CD4-positive, alpha-beta memory T cell (primary cell): ENCODE results near the gene ATG10. TPM values are rescaled to one million over a fixed set of nuclear protein-coding genes. Genes with fewer than 3 reads are reported as not detected.
"Not testable (repeated sequence)": the region's sequence is repeated elsewhere in the genome, so short reads cannot be mapped to it uniquely, and the experiment has no call there.

Experiments used
- CTCF ChIA-PET: fragments of 350-600 bp; sonication (Branson Sonifier 250); formaldehyde crosslinking; loops from one replicate; lab custom pipeline; 2021; ENCODE audit warnings: inconsistent platforms; ENCODE audit not compliant: partially characterized antibody; lab: Charles Lee
- POLR2A ChIA-PET: fragments of 350-600 bp; sonication (Branson Sonifier 250); formaldehyde crosslinking; loops from one replicate; lab custom pipeline; 2021; ENCODE audit not compliant: partially characterized antibody; lab: Charles Lee
- DNase-seq, 5 donors: peaks; one replicate each; pipeline versions ENCODE4 v3.0.0 to v3.0.0-alpha.2; 2020 to 2022; ENCODE audit warnings: mixed read lengths in 1 of 5
- H3K27ac ChIP-seq: one replicate; pipeline ENCODE4 v1.7.0; 2013; ENCODE audit warnings: low read depth, low read length
- H3K27me3 ChIP-seq: 2 replicates; pipeline ENCODE4 v1.7.0; 2013; ENCODE audit warnings: mild to moderate bottlenecking, low read length, moderate library complexity; ENCODE audit not compliant: insufficient read depth
- H3K36me3 ChIP-seq: 2 replicates; pipeline ENCODE4 v1.7.0; 2013; ENCODE audit warnings: mild to moderate bottlenecking, low read length, moderate library complexity; ENCODE audit not compliant: insufficient read depth
- H3K4me1 ChIP-seq: 2 replicates; pipeline ENCODE4 v1.7.0; 2013; ENCODE audit warnings: mild to moderate bottlenecking, low read length, moderate library complexity; ENCODE audit not compliant: insufficient read depth
- H3K4me3 ChIP-seq, 2 donors: one replicate each; pipeline ENCODE4 v1.7.0; 2013; ENCODE audit warnings: low read length in 2 of 2, mild to moderate bottlenecking in 1 of 2
- H3K9me3 ChIP-seq, 2 donors: one replicate each; pipeline ENCODE4 v1.7.0; 2013; ENCODE audit warnings: low read length in 2 of 2, control low read depth in 1 of 2; ENCODE audit not compliant: control insufficient read depth in 1 of 2
- H3K27ac Mint-ChIP-seq, 7 donors: one replicate each; pipeline ENCODE4 v1.8.0; 2020 to 2021; ENCODE audit warnings: mixed read lengths in 7 of 7, mild to moderate bottlenecking in 6 of 7, inconsistent platforms in 3 of 7, moderate library complexity in 3 of 7
- H3K27me3 Mint-ChIP-seq, 2 donors: one replicate each; pipeline ENCODE4 v1.8.0; 2020 to 2021; ENCODE audit warnings: mixed read lengths in 2 of 2
- H3K36me3 Mint-ChIP-seq, 2 donors: one replicate each; pipeline ENCODE4 v1.8.0; 2020 to 2021; ENCODE audit warnings: mixed read lengths in 2 of 2, inconsistent platforms in 1 of 2, mild to moderate bottlenecking in 1 of 2
- H3K4me1 Mint-ChIP-seq, 4 donors: one replicate each; pipeline ENCODE4 v1.8.0; 2020 to 2021; ENCODE audit warnings: mixed read lengths in 4 of 4, mild to moderate bottlenecking in 1 of 4
- H3K4me3 Mint-ChIP-seq, 8 donors: one replicate each; pipeline ENCODE4 v1.8.0; 2020 to 2021; ENCODE audit warnings: mixed read lengths in 8 of 8, mild to moderate bottlenecking in 7 of 8, moderate library complexity in 6 of 8, inconsistent platforms in 3 of 8
- H3K9me3 Mint-ChIP-seq, 8 donors: one replicate each; pipeline ENCODE4 v1.8.0; 2020 to 2021; ENCODE audit warnings: mixed read lengths in 8 of 8, mild to moderate bottlenecking in 5 of 8, inconsistent platforms in 3 of 8, moderate library complexity in 1 of 8
- intact Hi-C: fragments of 100-400 bp; cut with micrococcal nuclease; formaldehyde crosslinking; loops from one replicate; pipeline ENCODE4 v1.15.1; 2023
- polyA plus RNA-seq, 2 donors: library from polyadenylated mRNA; unstranded; fragments of 300-500 nt; fragmentation: Illumina TruSeq; gene quantifications; one replicate each; pipeline ENCODE4 v1.2.3, GENCODE V29; 2021
- total RNA-seq, 2 experiments: library from RNA; stranded (reverse); gene quantifications; one replicate each; pipeline ENCODE4 v1.2.3, GENCODE V29; 2021

ATG10 gene
- total and polyA plus RNA-seq, 4 experiments from 2014 or later: 7.3 to 10.5 (median 7.7) TPM

- Histone ChIP-seq H3K4me1 (no peaks in the 10 kb centered on the region), H3K36me3 (no peaks in the 10 kb centered on the region), H3K27ac (no peak overlapping the region), H3K9me3 (no peaks in the 10 kb centered on the region), H3K27me3 (no peaks in the 10 kb centered on the region), H3K4me3 (no peak overlapping the region)
- ChIA-PET CTCF (no interaction called here), POLR2A (no interaction called here)
- Mint-ChIP-seq H3K9me3 (peaks cover 0 to 29% (median 23%) of the 10 kb centered on the region in 8 donors), H3K27me3 (no peaks in the 10 kb centered on the region), H3K36me3 (peaks cover 0 to 24% of the 10 kb centered on the region in 2 donors), H3K4me1 (no peaks in the 10 kb centered on the region), H3K4me3 (no peak overlapping the region), H3K27ac (no peak overlapping the region)
- no peak for DNase-seq
- intact Hi-C loops: no loop called here
Observed at GRCh38 chr5:81942746-81943145, 29.1 kb upstream of the ATG10 start.

GRCh38 chr5:81948349-81948748, 23.5 kb upstream of the ATG10 start:
- no peak overlapping the region for H3K27ac Mint-ChIP-seq
- Histone ChIP-seq H3K27me3 (no peaks in the 10 kb centered on the region), H3K9me3 (no peaks in the 10 kb centered on the region), H3K4me3 (no peak overlapping the region), H3K36me3 (no peaks in the 10 kb centered on the region), H3K27ac (no peak overlapping the region), H3K4me1 (no peaks in the 10 kb centered on the region)
- H3K36me3 Mint-ChIP-seq: peaks cover 0 to 2% of the 10 kb centered on the region in 2 donors
- DNase-seq: no peak
- no peaks in the 10 kb centered on the region for H3K4me1 Mint-ChIP-seq
- intact Hi-C loops: no loop called here
- no peak overlapping the region for H3K4me3 Mint-ChIP-seq
- H3K9me3 Mint-ChIP-seq: peaks cover 0 to 8% (median 2%) of the 10 kb centered on the region in 8 donors
- ChIA-PET POLR2A (no interaction called here), CTCF (no interaction called here)
- H3K27me3 Mint-ChIP-seq: no peaks in the 10 kb centered on the region

DNA sequence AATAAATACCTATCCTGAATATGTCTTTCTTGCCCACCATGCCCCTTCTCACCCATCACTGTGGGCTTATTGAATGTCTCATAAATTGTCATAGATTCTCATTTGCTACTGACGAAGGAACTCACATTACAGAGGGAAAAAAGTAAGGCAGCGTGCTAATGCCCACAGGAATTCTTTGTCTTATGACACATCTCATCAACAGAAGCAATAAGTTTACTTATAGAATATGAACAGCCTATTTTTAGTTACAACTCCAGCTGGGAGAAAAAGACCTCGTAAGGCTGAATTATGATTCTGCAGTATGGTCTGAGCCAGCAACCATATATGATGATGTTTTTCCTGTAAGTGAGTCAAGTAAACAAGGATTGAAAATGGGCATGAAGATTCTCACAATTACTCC, 22.4 kb upstream of the ATG10 start:
- Mint-ChIP-seq H3K36me3 (no peaks in the 10 kb centered on the region), H3K4me3 (no peak overlapping the region), H3K27ac (no peak overlapping the region), H3K4me1 (no peaks in the 10 kb centered on the region), H3K9me3 (peaks cover 0 to 7% (median 0%) of the 10 kb centered on the region in 8 donors), H3K27me3 (no peaks in the 10 kb centered on the region)
- Histone ChIP-seq H3K27me3 (no peaks in the 10 kb centered on the region), H3K36me3 (no peaks in the 10 kb centered on the region), H3K27ac (no peak overlapping the region), H3K4me1 (no peaks in the 10 kb centered on the region), H3K9me3 (no peaks in the 10 kb centered on the region), H3K4me3 (no peak overlapping the region)
- no peak for DNase-seq
- intact Hi-C loops: no loop called here
- ChIA-PET CTCF (no interaction called here), POLR2A (no interaction called here)

DNA sequence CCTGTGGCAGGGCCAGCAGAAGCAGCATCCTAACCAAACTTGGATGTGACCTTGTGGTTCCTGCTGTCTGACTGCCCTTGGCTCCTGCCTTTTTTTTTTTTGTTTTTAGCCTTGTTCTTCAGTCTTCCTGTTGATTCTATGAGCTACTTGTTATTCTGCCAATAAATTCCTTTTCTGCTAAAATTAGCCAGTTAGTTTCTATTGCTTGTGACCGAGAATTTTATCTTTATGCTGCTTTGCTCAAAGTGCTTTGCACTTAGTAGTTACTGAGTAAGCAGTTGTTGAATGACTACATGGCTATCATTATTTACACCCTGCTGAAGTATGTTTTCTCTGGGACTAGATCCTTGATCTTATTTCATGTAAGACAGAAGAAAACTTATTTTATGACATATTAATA, 20.8 kb upstream of the ATG10 start:
- H3K36me3 ChIP-seq: no peaks in the 10 kb centered on the region
- Mint-ChIP-seq H3K36me3 (no peaks in the 10 kb centered on the region), H3K4me1 (no peaks in the 10 kb centered on the region), H3K27ac (no peak overlapping the region), H3K4me3 (no peak overlapping the region), H3K9me3 (peaks cover 0 to 3% (median 0%) of the 10 kb centered on the region in 8 donors), H3K27me3 (no peaks in the 10 kb centered on the region)
- intact Hi-C loops: no loop called here
- no peak overlapping the region for H3K27ac ChIP-seq
- no peak overlapping the region for H3K4me3 ChIP-seq
- no peaks in the 10 kb centered on the region for H3K4me1 ChIP-seq
- CTCF ChIA-PET: interaction anchor here (0.9 kb wide), 1 partner anchor 25 kb away, joined by 3 read pairs; no protein-coding TSS in a partner anchor
- POLR2A ChIA-PET: no interaction called here
- no peaks in the 10 kb centered on the region for H3K9me3 ChIP-seq
- no peaks in the 10 kb centered on the region for H3K27me3 ChIP-seq
- no peak for DNase-seq

DNA sequence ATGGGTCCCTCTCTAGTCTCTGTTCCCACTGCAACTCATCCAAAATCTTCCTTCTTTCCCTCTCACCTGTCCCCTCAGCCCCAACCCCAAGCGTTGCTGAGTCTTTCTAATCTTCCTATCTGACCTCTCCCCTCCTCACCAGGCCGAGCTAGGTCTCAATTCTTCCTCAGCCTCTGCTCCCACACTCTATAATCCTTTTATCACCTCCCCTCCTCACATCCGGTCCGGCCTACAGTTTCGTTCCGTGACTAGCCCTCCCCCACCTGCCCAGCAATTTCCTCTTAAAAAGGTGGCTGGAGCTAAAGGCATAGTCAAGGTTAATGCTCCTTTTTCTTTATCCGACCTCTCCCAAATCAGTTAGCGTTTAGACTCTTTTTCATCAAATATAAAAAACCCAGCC, 17.0 kb upstream of the ATG10 start:
- H3K4me1 Mint-ChIP-seq, H3K4me3 Mint-ChIP-seq, CTCF ChIA-PET, H3K9me3 ChIP-seq, H3K4me3 ChIP-seq, intact Hi-C loops, POLR2A ChIA-PET, DNase-seq, H3K4me1 ChIP-seq, H3K27me3 Mint-ChIP-seq, H3K9me3 Mint-ChIP-seq, H3K27me3 ChIP-seq, H3K36me3 ChIP-seq, H3K36me3 Mint-ChIP-seq, H3K27ac ChIP-seq: not testable (repeated sequence)
- peak overlapping the region in 1 of 7 donors; percentile 23 for H3K27ac Mint-ChIP-seq

DNA sequence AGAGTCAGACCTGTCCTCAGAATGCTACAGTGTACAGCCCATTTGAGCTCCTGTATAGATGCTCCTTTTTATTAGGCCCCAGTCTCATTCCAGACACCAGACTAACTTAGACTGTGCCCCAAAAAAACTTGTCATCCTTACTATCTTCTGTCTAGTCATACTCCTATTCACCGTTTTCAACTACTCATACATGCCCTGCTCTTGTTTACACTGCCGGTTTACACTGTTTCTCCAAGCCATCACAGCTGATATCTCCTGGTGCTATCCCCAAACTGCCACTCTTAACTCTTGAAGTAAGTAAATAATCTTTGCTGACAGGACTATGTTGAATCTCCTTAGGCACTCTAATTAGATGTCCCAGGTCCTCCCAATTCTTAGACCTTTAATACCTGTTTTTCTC, 13.7 kb upstream of the ATG10 start:
- H3K4me1 Mint-ChIP-seq, H3K4me1 ChIP-seq, H3K36me3 Mint-ChIP-seq, H3K4me3 Mint-ChIP-seq, H3K9me3 ChIP-seq, H3K27ac ChIP-seq, H3K27me3 Mint-ChIP-seq, H3K27me3 ChIP-seq, H3K27ac Mint-ChIP-seq, H3K4me3 ChIP-seq, H3K36me3 ChIP-seq, CTCF ChIA-PET, intact Hi-C loops, H3K9me3 Mint-ChIP-seq, DNase-seq, POLR2A ChIA-PET: not testable (repeated sequence)

- Mint-ChIP-seq H3K4me1 (no peaks in the 10 kb centered on the region), H3K27ac (no peak overlapping the region), H3K27me3 (peaks cover 0 to 1% of the 10 kb centered on the region in 2 donors), H3K9me3 (no peaks in the 10 kb centered on the region), H3K36me3 (no peaks in the 10 kb centered on the region), H3K4me3 (no peak overlapping the region)
- H3K9me3 ChIP-seq: no peaks in the 10 kb centered on the region
- no peaks in the 10 kb centered on the region for H3K36me3 ChIP-seq
- H3K4me1 ChIP-seq: no peaks in the 10 kb centered on the region
- no peak overlapping the region for H3K27ac ChIP-seq
- intact Hi-C loops: no loop called here
- H3K27me3 ChIP-seq: no peaks in the 10 kb centered on the region
- ChIA-PET CTCF (no interaction called here), POLR2A (interaction anchor here (0.6 kb wide), 1 partner anchor 8 kb away, joined by 3 read pairs; no protein-coding TSS in a partner anchor)
- H3K4me3 ChIP-seq: no peak overlapping the region
- no peak for DNase-seq
Observed at GRCh38 chr5:81961651-81962440, 10.0 kb upstream of the ATG10 start.
